ENCODE measurements around the gene BMF.
A peak's percentile ranks its signal among the peaks of the same experiment; 100 is the strongest.
"Not testable (repeated sequence)": the region's sequence is repeated elsewhere in the genome, so short reads cannot be mapped to it uniquely, and the experiment has no call there.

BMF gene, protein sequence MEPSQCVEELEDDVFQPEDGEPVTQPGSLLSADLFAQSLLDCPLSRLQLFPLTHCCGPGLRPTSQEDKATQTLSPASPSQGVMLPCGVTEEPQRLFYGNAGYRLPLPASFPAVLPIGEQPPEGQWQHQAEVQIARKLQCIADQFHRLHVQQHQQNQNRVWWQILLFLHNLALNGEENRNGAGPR

GRCh38 chr15:40108855-40109735 is at the start of gene BMF:
Gene BMF (minus strand): TSS chr15:40108879. CDS start chr15:40106086, 2,793 bp downstream.
- Mint-ChIP-seq H3K36me3 (peaks cover 14% of the 10 kb centered on the region), H3K27ac (peak within 1 kb of the TSS; percentile 84), H3K4me3 (peak within 1 kb of the TSS; percentile 90), H3K9me3 (no peaks in the 10 kb centered on the region), H3K27me3 (peaks cover 64% of the 10 kb centered on the region), H3K4me1 (peaks cover 53% of the 10 kb centered on the region)
- DNase-seq: peak; percentile 99
- CTCF ChIA-PET: interaction anchor here (1.1 to 8.9 kb wide), 6 partner anchors 45 to 228 kb away, joined by 3 to 255 read pairs (median 14); partner anchors contain the start of gene BUB1B

- no peak overlapping the region for H3K4me3 Mint-ChIP-seq
- no peaks in the 10 kb centered on the region for H3K9me3 Mint-ChIP-seq
- no peak overlapping the region for H3K27ac Mint-ChIP-seq
- peaks cover 2% of the 10 kb centered on the region for H3K4me1 Mint-ChIP-seq
- peaks cover 1% of the 10 kb centered on the region for H3K36me3 Mint-ChIP-seq
- CTCF ChIA-PET: interaction anchor here (0.5 to 1.4 kb wide), 2 partner anchors 53 to 58 kb away, joined by 3 to 5 read pairs; no protein-coding TSS in a partner anchor
- H3K27me3 Mint-ChIP-seq: peaks cover 23% of the 10 kb centered on the region
- DNase-seq: no peak
Measured at GRCh38 chr15:40157778-40158447, 49.2 kb upstream of the BMF start.

DNA sequence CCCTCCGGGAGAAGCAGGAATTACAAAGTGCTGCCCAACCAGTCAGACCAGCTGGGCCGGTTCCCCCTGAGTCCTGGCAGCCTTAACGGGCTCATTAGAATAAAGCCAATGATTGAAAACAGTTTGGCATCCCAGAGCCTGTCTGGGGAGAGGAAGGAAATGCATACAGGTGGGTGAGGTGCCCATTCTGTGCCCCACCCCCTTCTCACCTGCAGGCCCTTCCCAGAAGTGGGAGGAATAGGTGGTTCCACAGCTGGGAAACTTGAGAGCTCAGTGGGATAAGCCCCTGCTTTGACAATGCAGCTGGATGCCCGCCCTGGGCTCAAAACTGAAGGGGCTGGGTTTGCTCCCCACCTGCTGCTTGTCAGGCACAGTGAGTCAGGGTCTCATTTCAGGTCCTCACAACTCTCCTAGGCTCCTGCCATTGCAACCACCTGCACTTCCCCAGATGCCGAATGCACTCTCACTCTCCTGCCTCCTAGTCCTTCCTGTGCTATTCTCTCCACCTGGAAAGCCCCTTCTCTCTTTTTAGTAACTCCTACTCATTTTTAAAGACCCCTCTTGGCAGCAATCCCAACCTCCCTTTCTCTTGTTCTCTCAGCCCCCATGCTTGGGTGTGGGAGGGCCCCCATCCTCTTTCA is 46.7 kb upstream of the BMF start:
- Mint-ChIP-seq H3K9me3 (no peaks in the 10 kb centered on the region), H3K4me3 (no peak overlapping the region), H3K4me1 (peaks cover 2% of the 10 kb centered on the region), H3K27me3 (peaks cover 34% of the 10 kb centered on the region), H3K27ac (no peak overlapping the region), H3K36me3 (no peaks in the 10 kb centered on the region)
- no peak for DNase-seq
- CTCF ChIA-PET: interaction anchor here (1.0 to 2.0 kb wide), 2 partner anchors 51 to 109 kb away, joined by 3 to 5 read pairs; no protein-coding TSS in a partner anchor

GRCh38 chr15:40154821-40155220 is 46.1 kb upstream of the BMF start:
- H3K36me3 Mint-ChIP-seq, H3K4me3 Mint-ChIP-seq, H3K4me1 Mint-ChIP-seq, H3K9me3 Mint-ChIP-seq, CTCF ChIA-PET, DNase-seq, H3K27ac Mint-ChIP-seq: not testable (repeated sequence)
- peaks cover 40% of the 10 kb centered on the region for H3K27me3 Mint-ChIP-seq

DNA sequence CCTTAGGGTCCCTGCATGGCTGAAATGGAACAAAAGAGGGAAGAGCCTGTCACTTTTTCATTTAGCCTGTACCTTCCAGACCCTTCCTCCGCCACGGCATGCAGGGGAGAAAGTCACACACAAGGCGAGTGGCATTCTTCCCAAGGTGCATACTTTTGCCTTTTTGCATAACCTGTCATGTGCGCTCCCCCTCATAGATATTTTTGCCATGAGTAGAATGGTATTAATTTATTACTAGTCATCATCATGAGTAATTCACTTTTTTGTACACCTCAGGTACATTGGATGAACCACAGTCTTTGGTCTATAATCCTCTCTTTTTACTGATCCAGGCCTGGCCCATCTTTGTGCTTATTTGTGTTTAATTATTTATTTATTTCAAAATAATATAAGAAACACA is 43.3 kb upstream of the BMF start:
- Mint-ChIP-seq H3K27ac (no peak overlapping the region), H3K27me3 (peaks cover 47% of the 10 kb centered on the region), H3K4me1 (no peaks in the 10 kb centered on the region), H3K9me3 (no peaks in the 10 kb centered on the region), H3K36me3 (no peaks in the 10 kb centered on the region), H3K4me3 (no peak overlapping the region)
- CTCF ChIA-PET: no interaction called here
- no peak for DNase-seq

GRCh38 chr15:40151499-40151898 is 42.8 kb upstream of the BMF start:
- no peaks in the 10 kb centered on the region for H3K4me1 Mint-ChIP-seq
- H3K36me3 Mint-ChIP-seq: no peaks in the 10 kb centered on the region
- H3K9me3 Mint-ChIP-seq: no peaks in the 10 kb centered on the region
- CTCF ChIA-PET: no interaction called here
- DNase-seq: no peak
- no peak overlapping the region for H3K4me3 Mint-ChIP-seq
- no peak overlapping the region for H3K27ac Mint-ChIP-seq
- H3K27me3 Mint-ChIP-seq: peaks cover 46% of the 10 kb centered on the region

DNA sequence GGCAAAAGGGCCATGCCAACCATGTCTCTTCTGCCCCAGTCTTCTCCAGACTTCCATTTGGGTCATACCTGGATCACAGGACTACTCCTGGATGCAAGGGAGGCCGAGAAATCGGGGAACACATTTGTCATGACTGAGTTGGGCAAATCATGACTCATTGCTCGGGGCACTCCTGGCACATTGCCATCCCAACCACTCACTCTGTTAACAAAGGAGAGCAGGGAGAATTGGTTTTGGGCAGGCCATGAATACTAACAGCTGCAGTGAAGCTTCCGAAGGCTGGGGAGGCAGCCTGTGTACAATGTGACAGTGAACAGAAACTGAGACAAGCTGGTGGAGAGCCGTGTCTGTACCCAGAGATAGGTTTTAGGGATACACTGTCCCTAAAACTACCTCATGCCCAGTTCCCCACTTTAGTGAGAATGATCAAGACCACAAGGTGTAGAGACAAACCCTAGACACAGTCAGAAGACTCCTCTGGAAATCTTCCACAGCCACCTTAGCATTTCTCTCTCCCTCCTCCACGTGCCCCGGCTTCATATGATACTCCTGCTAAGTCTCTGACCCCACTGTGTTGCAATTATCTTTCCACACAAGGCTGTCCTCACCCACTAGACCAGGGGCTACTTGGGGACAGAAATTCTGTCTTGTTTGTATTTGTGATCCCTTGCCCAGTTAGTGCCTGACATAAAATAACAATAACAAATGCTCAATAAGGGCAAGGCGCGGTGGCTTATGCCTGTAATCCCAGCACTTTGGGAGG is 41.7 kb upstream of the BMF start:
- H3K27me3 Mint-ChIP-seq: peaks cover 36% of the 10 kb centered on the region
- no peaks in the 10 kb centered on the region for H3K4me1 Mint-ChIP-seq
- CTCF ChIA-PET: interaction anchor here (0.9 kb wide), 1 partner anchor 37 kb away, joined by 3 read pairs; no protein-coding TSS in a partner anchor
- H3K9me3 Mint-ChIP-seq: no peaks in the 10 kb centered on the region
- H3K36me3 Mint-ChIP-seq: no peaks in the 10 kb centered on the region
- no peak for DNase-seq
- no peak overlapping the region for H3K4me3 Mint-ChIP-seq
- no peak overlapping the region for H3K27ac Mint-ChIP-seq

DNA sequence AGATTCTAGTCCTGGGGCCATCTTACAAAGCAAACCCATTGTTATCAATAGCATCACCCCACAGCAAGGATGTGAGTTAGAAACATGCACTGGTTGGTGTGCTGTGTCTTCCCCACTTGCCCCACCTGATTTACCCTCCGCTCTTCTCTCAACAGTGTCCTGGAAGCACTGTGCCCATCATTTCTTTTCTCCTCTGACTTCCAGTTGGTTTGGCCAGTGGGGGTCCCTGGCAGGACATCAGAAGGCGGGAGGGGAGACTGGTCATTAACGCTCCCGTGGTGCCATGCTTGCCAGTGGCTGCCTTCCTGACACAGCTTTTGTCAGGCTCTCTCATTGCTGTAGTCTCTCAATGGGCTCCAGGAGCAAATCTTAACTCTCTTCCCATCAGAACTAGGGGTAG is 40.7 kb upstream of the BMF start:
- Mint-ChIP-seq H3K4me1 (no peaks in the 10 kb centered on the region), H3K27me3 (peaks cover 34% of the 10 kb centered on the region), H3K36me3 (no peaks in the 10 kb centered on the region), H3K4me3 (no peak overlapping the region), H3K27ac (no peak overlapping the region), H3K9me3 (no peaks in the 10 kb centered on the region)
- CTCF ChIA-PET: no interaction called here
- DNase-seq: no peak

DNA sequence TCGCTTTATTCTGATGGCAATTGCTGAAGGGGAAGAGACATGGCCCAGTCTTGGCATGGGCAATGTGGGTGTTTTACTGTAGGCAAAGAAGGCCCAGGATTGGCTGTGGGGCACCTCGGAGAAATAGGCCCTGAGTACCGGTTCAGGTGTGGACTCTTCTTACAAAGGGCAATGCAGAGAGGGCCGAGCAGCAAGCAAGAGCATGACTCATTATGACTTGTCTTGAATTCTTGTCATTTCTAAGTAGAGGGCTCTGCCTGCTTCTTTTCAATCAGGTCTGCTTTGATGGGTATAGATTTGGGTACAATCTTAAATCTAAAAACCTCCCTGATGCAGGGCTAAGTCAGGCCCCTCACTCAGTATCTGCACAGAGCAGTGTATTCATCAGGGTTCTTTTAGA is 37.4 kb upstream of the BMF start:
- H3K36me3 Mint-ChIP-seq: no peaks in the 10 kb centered on the region
- no peaks in the 10 kb centered on the region for H3K9me3 Mint-ChIP-seq
- CTCF ChIA-PET: no interaction called here
- H3K27me3 Mint-ChIP-seq: peaks cover 37% of the 10 kb centered on the region
- H3K4me3 Mint-ChIP-seq: no peak overlapping the region
- H3K27ac Mint-ChIP-seq: no peak overlapping the region
- no peaks in the 10 kb centered on the region for H3K4me1 Mint-ChIP-seq
- DNase-seq: no peak

GRCh38 chr15:40142428-40142827 is 33.7 kb upstream of the BMF start:
- Mint-ChIP-seq H3K27me3 (peaks cover 20% of the 10 kb centered on the region), H3K36me3 (no peaks in the 10 kb centered on the region), H3K4me3 (no peak overlapping the region), H3K9me3 (no peaks in the 10 kb centered on the region), H3K27ac (no peak overlapping the region), H3K4me1 (no peaks in the 10 kb centered on the region)
- CTCF ChIA-PET: no interaction called here
- DNase-seq: no peak

GRCh38 chr15:40138201-40138570 is 29.5 kb upstream of the BMF start:
- H3K36me3 Mint-ChIP-seq, H3K9me3 Mint-ChIP-seq, H3K27ac Mint-ChIP-seq, DNase-seq, H3K4me1 Mint-ChIP-seq, CTCF ChIA-PET, H3K4me3 Mint-ChIP-seq: not testable (repeated sequence)
- H3K27me3 Mint-ChIP-seq: peaks cover 17% of the 10 kb centered on the region

DNA sequence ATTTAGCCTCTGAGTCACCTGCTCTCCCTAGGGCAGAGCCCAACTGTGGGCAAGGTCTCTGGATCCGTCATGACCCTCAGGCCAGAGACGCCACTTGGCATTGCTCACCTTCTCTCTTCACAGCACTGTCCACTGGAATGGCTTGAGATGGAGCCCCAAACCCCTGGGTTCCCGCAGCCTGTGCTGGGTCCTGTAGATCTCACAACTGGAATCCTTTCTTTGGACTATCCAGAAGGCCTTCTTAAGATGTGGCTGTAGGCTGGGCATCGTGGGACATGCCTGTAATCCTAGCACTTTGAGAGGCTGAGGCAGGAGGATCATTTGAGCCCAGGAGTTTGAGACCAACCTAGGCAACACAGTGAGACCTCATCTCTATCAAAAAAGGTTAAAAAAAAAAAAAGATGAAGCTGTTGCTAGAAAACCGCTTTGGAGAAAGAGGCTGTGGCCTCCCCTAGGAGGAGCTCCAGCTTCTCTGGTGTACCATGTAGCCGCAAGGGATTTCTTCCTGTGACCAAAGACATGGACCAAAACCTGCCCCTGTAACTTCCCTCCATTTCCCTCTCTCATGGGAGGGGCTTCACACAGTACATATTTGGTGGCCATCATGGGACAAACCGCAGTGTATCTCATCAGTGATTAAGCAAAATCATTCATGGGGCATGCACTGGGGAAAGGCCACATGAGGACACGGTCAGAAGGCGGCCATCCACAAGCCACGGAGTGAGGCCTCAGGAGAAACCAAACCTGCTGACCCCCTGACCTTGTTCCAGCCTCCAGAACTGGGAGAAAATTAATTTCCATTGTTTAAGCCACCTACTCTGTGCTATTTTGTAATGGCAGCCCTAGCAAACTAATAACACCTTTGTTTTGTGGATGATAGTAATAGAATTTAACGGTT is 28.9 kb upstream of the BMF start:
- Mint-ChIP-seq H3K4me3 (no peak overlapping the region), H3K36me3 (no peaks in the 10 kb centered on the region), H3K27me3 (peaks cover 17% of the 10 kb centered on the region), H3K4me1 (no peaks in the 10 kb centered on the region), H3K9me3 (no peaks in the 10 kb centered on the region), H3K27ac (no peak overlapping the region)
- CTCF ChIA-PET: no interaction called here
- DNase-seq: no peak
